ENCODE data around the gene DNM3. TPM values are rescaled to one million over a fixed set of nuclear protein-coding genes. Genes with fewer than 3 reads are reported as not detected.

The DNM3 gene
- total RNA-seq, 2 experiments from 2014 or later = 1.7 to 2.2 TPM

DNA sequence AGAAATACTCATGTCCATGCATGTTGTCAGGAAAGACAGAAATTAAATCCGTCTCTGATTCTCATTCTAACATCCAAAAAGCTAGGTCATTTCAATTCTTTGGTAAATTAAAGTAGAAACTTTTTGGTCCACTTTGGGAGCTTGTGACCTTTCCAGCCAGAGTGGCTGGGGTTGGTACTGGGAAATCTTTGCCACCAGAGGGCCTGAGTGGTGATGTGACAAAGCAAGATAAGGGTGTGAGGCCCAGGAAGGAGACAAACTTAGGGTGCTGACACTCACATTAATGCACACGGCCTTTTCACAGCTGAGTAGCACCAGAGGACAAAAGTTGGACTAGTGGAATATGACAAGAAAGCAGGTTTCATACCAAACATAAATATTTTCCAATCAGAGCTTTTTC is 144.3 kb downstream of the DNM3 start:
- H3K27me3 Mint-ChIP-seq = peaks cover 2% of the 10 kb centered on the region
- no peaks in the 10 kb centered on the region for H3K36me3 Mint-ChIP-seq
- H3K4me3 Mint-ChIP-seq = no peak overlapping the region
- H3K9me3 Mint-ChIP-seq (ENCODE audit: low read depth) = no peaks in the 10 kb centered on the region
- peaks cover 2% of the 10 kb centered on the region for H3K4me1 Mint-ChIP-seq
- H3K27ac Mint-ChIP-seq = no peak overlapping the region
- no peak for ATAC-seq
- CTCF ChIA-PET = interaction anchor here (0.7 to 8.9 kb wide), 18 partner anchors 9 to 500 kb away, joined by 3 to 94 read pairs (median 4); partner anchors contain the start of genes METTL13 and PRRC2C
- DNase-seq = no peak

DNA sequence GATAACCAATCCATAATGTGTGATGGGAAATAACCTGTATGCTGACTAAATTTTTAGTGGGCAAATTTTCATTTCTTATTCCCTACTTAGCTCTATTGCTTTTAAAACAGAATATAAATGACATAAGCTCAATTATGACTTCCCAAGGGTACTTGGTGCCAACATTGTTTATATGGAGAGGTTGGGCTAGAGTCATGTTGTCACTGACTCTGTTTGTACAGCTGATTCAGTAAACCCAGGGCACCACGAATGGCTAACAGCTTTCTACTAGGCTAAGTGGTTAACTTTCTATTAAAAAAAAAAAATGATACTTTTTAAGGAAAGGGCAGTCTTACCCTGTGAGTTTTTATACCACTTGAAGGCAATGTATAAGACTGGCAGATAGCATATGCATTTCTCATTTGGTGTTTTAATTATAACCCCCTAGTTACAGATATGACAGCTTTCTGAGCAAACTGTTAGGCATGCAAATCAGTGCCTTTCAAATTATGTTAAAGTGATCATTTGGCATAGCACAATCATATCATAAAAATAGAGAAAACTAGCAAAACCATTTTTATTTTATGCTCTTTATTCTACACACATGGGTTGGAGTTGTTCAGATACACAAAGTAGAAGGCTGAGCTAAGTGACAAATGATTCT is 147.1 kb downstream of the DNM3 start:
- Mint-ChIP-seq H3K27me3 (peaks cover under 1% of the 10 kb centered on the region), H3K4me3 (no peak overlapping the region), H3K4me1 (peaks cover 2% of the 10 kb centered on the region), H3K27ac (no peak overlapping the region), H3K36me3 (no peaks in the 10 kb centered on the region), H3K9me3 (ENCODE audit: low read depth) (no peaks in the 10 kb centered on the region)
- ATAC-seq (no peak), DNase-seq (no peak)
- CTCF ChIA-PET = interaction anchor here (0.7 to 1.9 kb wide), 5 partner anchors 14 to 441 kb away, joined by 3 to 4 read pairs (median 3); no protein-coding TSS in a partner anchor

DNA sequence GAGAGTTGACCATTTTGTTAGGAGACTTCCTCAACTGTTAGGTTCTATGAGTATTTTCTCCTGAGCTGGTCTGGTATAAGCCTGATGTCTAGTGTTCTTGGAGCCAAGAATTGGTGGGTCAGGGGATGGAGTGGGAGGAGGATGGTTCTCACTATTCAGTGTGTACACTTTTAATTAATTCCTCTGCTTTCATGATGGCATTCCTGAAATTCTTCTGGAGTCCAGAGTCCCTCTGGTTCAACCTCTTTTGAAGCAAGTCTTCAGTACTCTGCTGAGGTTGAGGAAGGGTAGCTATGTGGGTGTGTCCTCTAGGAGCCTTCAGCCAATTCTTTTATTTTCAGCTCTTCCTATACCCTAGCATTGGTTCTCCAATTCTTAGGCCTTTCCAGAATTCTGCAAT is 149.1 kb downstream of the DNM3 start:
- Mint-ChIP-seq H3K4me1 (peaks cover 2% of the 10 kb centered on the region), H3K9me3 (ENCODE audit: low read depth) (no peaks in the 10 kb centered on the region), H3K4me3 (no peak overlapping the region), H3K27ac (no peak overlapping the region), H3K27me3 (peaks cover 4% of the 10 kb centered on the region), H3K36me3 (no peaks in the 10 kb centered on the region)
- ATAC-seq (no peak), DNase-seq (no peak)
- CTCF ChIA-PET = interaction anchor here (1.7 kb wide), 1 partner anchor 12 kb away, joined by 6 read pairs; no protein-coding TSS in a partner anchor

DNA sequence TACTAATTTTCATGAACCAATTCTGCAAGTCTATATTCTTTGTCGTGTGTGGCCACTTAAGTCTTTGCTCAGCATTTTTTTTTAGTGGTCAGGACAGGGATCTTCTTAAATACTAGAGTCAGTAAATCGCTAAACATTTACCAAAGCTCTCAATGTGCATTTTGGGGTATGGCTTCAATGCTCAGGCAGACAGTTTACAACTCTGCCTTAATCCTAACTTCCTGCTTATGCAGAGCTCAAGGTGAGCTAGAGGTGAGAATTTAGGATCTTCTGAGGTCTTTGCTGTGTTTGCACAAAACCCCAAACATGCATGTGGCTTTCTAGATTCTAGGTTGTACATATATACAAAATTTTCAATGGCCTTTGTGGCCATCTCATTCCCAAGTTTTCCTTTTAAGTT is 153.0 kb downstream of the DNM3 start:
- CTCF ChIA-PET = no interaction called here
- no peaks in the 10 kb centered on the region for H3K36me3 Mint-ChIP-seq
- H3K27me3 Mint-ChIP-seq = peaks cover 4% of the 10 kb centered on the region
- H3K4me3 Mint-ChIP-seq = no peak overlapping the region
- no peak for ATAC-seq
- H3K4me1 Mint-ChIP-seq = no peaks in the 10 kb centered on the region
- no peak overlapping the region for H3K27ac Mint-ChIP-seq
- DNase-seq = no peak
- H3K9me3 Mint-ChIP-seq (ENCODE audit: low read depth) = no peaks in the 10 kb centered on the region

DNA sequence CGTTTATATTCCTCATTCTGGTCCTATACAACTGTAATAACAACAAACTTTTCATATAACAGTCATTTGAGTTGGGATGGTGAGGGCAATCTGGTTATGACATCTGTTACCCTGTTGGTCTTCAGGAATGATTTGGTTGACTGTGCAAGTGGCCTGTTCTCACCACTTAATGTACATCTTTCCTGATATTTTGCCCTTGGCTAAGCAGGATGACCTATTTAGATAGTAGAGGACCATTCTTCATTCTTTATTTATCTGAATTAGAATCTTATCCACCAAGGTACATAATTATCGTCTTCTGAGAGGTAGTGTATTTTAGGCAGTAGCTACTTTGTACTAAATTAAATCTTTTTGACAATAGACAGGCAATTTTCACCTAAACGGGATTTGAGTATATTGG is 154.3 kb downstream of the DNM3 start:
- no peaks in the 10 kb centered on the region for H3K4me1 Mint-ChIP-seq
- H3K27ac Mint-ChIP-seq = no peak overlapping the region
- CTCF ChIA-PET = interaction anchor here (0.7 kb wide), 1 partner anchor 240 kb away, joined by 3 read pairs; no protein-coding TSS in a partner anchor
- no peaks in the 10 kb centered on the region for H3K9me3 Mint-ChIP-seq (ENCODE audit: low read depth)
- no peak for DNase-seq
- H3K27me3 Mint-ChIP-seq = peaks cover 4% of the 10 kb centered on the region
- no peaks in the 10 kb centered on the region for H3K36me3 Mint-ChIP-seq
- no peak overlapping the region for H3K4me3 Mint-ChIP-seq
- ATAC-seq = no peak

DNA sequence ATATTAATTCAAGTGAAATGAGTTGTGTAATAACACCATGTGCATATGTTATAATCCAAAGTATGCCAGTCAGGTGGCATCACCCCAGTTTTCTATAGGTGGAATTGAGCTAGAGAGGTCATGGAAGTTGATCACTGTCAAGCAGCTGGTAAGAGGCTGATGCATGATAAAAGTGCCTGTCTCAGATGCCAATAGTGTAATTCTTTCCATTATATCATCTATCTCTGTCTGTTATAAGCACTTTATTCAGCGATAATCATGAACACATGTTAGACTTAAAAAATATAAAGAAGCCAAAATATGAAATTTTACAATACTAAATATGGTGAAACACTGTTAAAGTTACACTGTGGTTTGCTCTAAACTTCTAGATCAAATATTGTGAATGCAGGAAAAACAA is 156.6 kb downstream of the DNM3 start:
- Mint-ChIP-seq H3K27ac (no peak overlapping the region), H3K4me3 (no peak overlapping the region), H3K36me3 (no peaks in the 10 kb centered on the region), H3K27me3 (peaks cover 4% of the 10 kb centered on the region), H3K9me3 (ENCODE audit: low read depth) (no peaks in the 10 kb centered on the region), H3K4me1 (no peaks in the 10 kb centered on the region)
- ATAC-seq = no peak
- CTCF ChIA-PET = no interaction called here
- no peak for DNase-seq

DNA sequence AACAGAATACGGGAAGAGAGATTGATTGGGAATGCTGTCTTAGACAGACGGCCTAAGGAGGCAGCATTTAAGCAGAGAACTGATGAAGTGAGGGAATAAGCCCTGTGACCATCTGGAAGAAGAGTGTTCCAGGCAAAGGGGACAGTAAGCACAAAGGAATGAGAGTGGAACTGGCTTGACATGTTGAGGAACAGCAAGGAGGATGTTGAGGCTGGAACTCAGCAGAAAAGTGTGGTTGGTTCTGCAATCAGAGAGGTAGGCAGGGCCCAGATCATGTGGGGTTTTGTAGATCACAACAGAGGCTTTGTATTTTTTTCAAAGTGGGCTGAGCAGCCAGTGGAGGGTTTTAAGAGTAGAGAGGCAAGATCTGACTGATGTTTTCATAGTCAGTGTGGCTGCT is 157.4 kb downstream of the DNM3 start:
- ATAC-seq (no peak), DNase-seq (no peak)
- Mint-ChIP-seq H3K27me3 (no peaks in the 10 kb centered on the region), H3K36me3 (no peaks in the 10 kb centered on the region), H3K4me3 (no peak overlapping the region), H3K9me3 (ENCODE audit: low read depth) (no peaks in the 10 kb centered on the region), H3K27ac (no peak overlapping the region), H3K4me1 (no peaks in the 10 kb centered on the region)
- CTCF ChIA-PET = no interaction called here

DNA sequence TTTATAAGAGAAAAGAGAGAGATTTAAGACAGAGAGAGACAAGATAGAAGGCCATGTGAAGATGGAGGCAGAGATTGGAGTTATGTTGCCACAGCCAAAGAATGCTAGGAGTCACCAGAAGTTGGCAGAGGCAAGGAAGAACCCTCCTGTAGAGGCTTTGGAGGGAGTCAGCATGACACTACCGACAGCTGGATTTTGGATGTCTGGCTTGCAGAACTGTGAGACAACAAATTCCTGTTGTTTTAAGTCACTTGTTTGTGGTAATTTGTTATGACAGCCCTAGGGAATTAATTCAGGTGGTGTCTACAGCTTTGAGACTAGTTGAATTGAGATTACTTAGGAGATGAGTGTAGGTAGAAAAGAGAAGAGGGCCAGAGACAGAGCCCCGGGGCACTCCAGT is 158.5 kb downstream of the DNM3 start:
- H3K36me3 Mint-ChIP-seq = no peaks in the 10 kb centered on the region
- no peaks in the 10 kb centered on the region for H3K9me3 Mint-ChIP-seq (ENCODE audit: low read depth)
- H3K4me1 Mint-ChIP-seq = no peaks in the 10 kb centered on the region
- H3K4me3 Mint-ChIP-seq = no peak overlapping the region
- CTCF ChIA-PET = interaction anchor here (0.9 kb wide), 1 partner anchor 14 kb away, joined by 3 read pairs; no protein-coding TSS in a partner anchor
- no peak for ATAC-seq
- H3K27ac Mint-ChIP-seq = no peak overlapping the region
- no peak for DNase-seq
- no peaks in the 10 kb centered on the region for H3K27me3 Mint-ChIP-seq

DNA sequence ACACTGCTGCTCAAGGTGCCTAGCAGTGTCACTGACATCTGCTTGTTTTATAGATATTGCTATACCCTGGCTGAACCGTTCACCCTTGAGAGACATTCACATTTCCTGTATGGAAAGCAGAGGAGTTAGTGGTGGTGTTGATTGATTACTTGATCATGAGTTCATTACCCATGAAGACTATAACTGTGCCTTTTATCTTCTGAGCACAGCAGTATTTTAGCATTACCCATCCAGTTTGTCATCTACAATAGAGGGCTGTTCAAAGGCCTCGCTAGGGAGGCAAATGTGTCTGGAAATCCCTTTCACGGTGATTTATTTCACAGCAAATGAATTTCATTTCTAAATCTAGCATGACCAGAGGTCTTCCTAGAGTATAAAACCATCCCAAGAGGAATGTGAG is 160.0 kb downstream of the DNM3 start:
- DNase-seq (no peak), ATAC-seq (no peak)
- Mint-ChIP-seq H3K36me3 (no peaks in the 10 kb centered on the region), H3K4me1 (no peaks in the 10 kb centered on the region), H3K4me3 (no peak overlapping the region), H3K9me3 (ENCODE audit: low read depth) (no peaks in the 10 kb centered on the region), H3K27me3 (no peaks in the 10 kb centered on the region), H3K27ac (no peak overlapping the region)
- CTCF ChIA-PET = interaction anchor here (1.5 to 2.3 kb wide), 2 partner anchors 398 to 424 kb away, joined by 6 to 13 read pairs; no protein-coding TSS in a partner anchor

DNA sequence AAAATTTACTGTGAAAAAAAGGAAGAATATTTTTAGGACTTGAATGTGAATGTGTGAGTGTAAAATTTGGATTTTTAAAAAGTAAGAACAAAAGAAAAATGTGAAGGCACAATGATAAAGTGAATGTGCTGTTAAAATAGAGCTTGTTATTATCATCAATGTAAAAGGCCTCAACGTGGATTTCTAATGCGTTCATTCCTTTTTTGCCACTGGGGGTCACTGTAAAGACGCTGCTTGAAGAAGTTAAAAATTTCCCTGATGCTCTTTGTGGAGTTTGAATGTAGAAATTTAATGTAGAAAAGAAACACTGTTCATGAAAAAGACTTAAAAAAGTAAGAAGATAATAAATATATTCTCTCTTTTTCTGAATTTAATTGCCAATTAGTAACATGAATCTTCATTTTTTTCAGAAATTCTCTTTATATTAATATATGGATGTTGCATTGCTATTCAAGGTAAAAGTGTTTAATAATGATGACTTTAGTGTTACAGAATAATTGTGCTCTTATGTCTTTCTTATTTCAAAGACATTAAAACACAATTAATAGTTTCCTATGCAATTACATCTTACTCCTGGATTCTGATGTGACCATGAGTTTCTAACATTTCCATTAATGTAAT is 161.5 kb downstream of the DNM3 start:
- H3K36me3 Mint-ChIP-seq = no peaks in the 10 kb centered on the region
- H3K27me3 Mint-ChIP-seq = no peaks in the 10 kb centered on the region
- H3K4me3 Mint-ChIP-seq = no peak overlapping the region
- no peaks in the 10 kb centered on the region for H3K9me3 Mint-ChIP-seq (ENCODE audit: low read depth)
- DNase-seq (no peak), ATAC-seq (no peak)
- H3K27ac Mint-ChIP-seq = no peak overlapping the region
- CTCF ChIA-PET = interaction anchor here (0.6 to 3.5 kb wide), 24 partner anchors 10 to 518 kb away, joined by 3 to 17 read pairs (median 4); partner anchors contain the start of genes C1orf105, MYOCOS, PIGC and PRRC2C
- no peaks in the 10 kb centered on the region for H3K4me1 Mint-ChIP-seq

DNA sequence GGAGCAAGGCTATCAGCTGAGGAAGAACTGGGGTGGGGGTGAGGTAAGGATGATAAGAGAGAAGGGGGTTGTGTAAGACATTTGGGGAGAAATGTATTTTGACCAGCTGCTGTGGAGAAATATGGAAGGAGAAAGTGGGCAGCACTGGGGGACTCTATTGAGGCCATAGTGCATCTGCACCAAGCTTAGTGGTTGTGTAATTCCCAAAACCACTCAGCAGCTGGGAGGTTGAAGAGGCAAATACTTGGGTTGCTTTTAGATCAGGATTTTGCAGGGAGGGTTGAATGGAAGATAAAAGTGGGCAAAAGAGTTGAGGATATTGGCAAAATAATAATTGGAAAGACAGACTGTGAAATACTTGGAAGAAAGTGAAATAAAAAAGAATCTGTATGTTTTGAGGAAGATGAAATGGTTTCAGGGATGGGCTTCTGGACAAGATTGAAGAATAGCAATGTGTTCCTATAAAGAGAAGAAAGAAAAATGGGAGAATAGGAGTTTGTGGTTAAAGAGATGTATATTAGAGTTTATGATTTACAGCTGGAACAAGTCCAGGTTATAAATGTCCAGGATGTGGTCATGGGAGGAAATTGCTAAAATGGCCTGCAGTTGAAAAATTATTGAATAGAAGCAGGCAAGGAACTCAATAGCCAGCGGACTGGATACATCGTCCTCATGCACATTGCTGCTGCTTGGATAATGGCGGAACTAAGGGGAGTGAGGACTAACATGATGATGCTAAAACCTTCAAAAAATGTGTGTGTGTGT is 162.7 kb downstream of the DNM3 start:
- DNase-seq = no peak
- Mint-ChIP-seq H3K4me3 (no peak overlapping the region), H3K4me1 (no peaks in the 10 kb centered on the region), H3K9me3 (ENCODE audit: low read depth) (no peaks in the 10 kb centered on the region), H3K36me3 (no peaks in the 10 kb centered on the region), H3K27ac (no peak overlapping the region), H3K27me3 (no peaks in the 10 kb centered on the region)
- CTCF ChIA-PET = interaction anchor here (1.5 to 3.5 kb wide), 6 partner anchors 163 to 443 kb away, joined by 3 to 17 read pairs (median 7); partner anchors contain the start of gene PIGC
- no peak for ATAC-seq

DNA sequence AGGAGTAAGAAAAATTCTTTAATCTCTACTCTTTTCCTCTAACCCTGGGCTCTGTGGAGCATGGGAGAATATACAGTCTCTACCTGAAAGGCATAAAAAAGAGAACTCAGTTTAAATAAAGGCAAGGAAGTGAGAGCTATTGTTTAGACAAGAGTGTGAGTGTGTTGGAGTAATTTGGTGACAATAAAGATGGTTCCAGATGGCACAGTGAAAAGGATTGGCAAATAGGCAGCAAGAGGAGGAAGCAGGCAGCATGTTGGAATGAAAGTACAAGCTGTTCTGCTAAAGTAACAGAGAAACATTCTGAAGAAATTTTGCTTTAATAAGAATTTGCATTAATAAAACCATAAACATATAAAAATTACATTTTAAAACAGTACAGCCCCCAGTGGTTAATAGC is 163.4 kb downstream of the DNM3 start:
- ATAC-seq = no peak
- H3K27ac Mint-ChIP-seq = no peak overlapping the region
- no peaks in the 10 kb centered on the region for H3K36me3 Mint-ChIP-seq
- no peaks in the 10 kb centered on the region for H3K9me3 Mint-ChIP-seq (ENCODE audit: low read depth)
- no peaks in the 10 kb centered on the region for H3K27me3 Mint-ChIP-seq
- H3K4me3 Mint-ChIP-seq = no peak overlapping the region
- H3K4me1 Mint-ChIP-seq = no peaks in the 10 kb centered on the region
- CTCF ChIA-PET = interaction anchor here (3.5 kb wide), 1 partner anchor 439 kb away, joined by 17 read pairs; the partner anchor contains the start of gene PIGC
- no peak for DNase-seq

DNA sequence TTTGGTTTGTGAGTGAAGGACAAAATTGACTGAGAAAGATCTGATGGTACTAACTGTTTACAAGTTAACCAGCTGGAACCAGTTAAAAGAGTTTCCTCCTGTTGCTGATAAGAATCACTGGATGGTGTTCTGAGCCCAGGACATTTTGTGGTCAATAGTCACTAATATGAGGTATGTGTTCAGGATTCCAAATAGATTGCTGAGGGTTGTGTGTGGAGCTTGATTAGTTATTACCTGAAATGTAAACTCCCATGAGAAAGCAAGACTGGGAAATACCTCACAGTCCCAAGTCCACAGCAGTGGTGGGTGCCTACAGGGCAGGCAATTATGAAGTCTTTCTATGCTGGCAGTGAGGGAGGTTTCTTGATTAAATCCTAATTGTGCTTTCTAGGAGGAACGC is 164.6 kb downstream of the DNM3 start:
- H3K9me3 Mint-ChIP-seq (ENCODE audit: low read depth) = peaks cover 3% of the 10 kb centered on the region
- H3K27ac Mint-ChIP-seq = no peak overlapping the region
- H3K27me3 Mint-ChIP-seq = no peaks in the 10 kb centered on the region
- H3K4me3 Mint-ChIP-seq = no peak overlapping the region
- no peak for DNase-seq
- CTCF ChIA-PET = interaction anchor here (0.8 to 1.5 kb wide), 2 partner anchors 9 to 205 kb away, joined by 3 to 4 read pairs; no protein-coding TSS in a partner anchor
- H3K36me3 Mint-ChIP-seq = no peaks in the 10 kb centered on the region
- ATAC-seq = no peak
- no peaks in the 10 kb centered on the region for H3K4me1 Mint-ChIP-seq

Measured in activated CD8-positive, alpha-beta memory T cell treated with anti-CD3 and anti-CD28 coated beads, Interleukin-2, amount 10 ng/mL, durations not matched to agents 7 days and 5 days (primary cell).